ENCODE results near the gene HNMT.

The HNMT gene

GRCh38 chr2:138000796-138001195 is 36.5 kb downstream of the HNMT start:
- H3K4me3 ChIP-seq (ENCODE audit: low read depth, low read length) = no peak overlapping the region
- in situ Hi-C loops (cut with HindIII; ENCODE audit: low sequenced_read_pairs) = no loop called here
- DNase-seq (ENCODE audit: low read depth) = no peak
- no peak for TF ChIP-seq CTCF (IDR thresholded peaks at IDR 0.05; ENCODE audit: low read depth, low read length, missing control alignments)

- no peak for TF ChIP-seq CTCF (IDR thresholded peaks at IDR 0.05; ENCODE audit: low read depth, low read length, missing control alignments)
- DNase-seq (ENCODE audit: low read depth) = no peak
- in situ Hi-C loops (cut with HindIII; ENCODE audit: low sequenced_read_pairs) = no loop called here
- no peak overlapping the region for H3K4me3 ChIP-seq (ENCODE audit: low read depth, low read length)
Measured at GRCh38 chr2:138003411-138003810, 39.1 kb downstream of the HNMT start.

GRCh38 chr2:138007431-138007830 is 43.2 kb downstream of the HNMT start:
- TF ChIP-seq CTCF (IDR thresholded peaks at IDR 0.05; ENCODE audit: low read depth, low read length, missing control alignments) = no peak
- DNase-seq (ENCODE audit: low read depth) = no peak
- in situ Hi-C loops (cut with HindIII; ENCODE audit: low sequenced_read_pairs) = no loop called here
- H3K4me3 ChIP-seq (ENCODE audit: low read depth, low read length) = no peak overlapping the region

- H3K4me3 ChIP-seq (ENCODE audit: low read depth, low read length) = no peak overlapping the region
- DNase-seq (ENCODE audit: low read depth) = no peak
- TF ChIP-seq CTCF (IDR thresholded peaks at IDR 0.05; ENCODE audit: low read depth, low read length, missing control alignments) = no peak
- in situ Hi-C loops (cut with HindIII; ENCODE audit: low sequenced_read_pairs) = no loop called here
Measured at GRCh38 chr2:138009622-138010021, 45.3 kb downstream of the HNMT start.

GRCh38 chr2:138010890-138011289 is 46.6 kb downstream of the HNMT start:
- no peak for DNase-seq (ENCODE audit: low read depth)
- in situ Hi-C loops (cut with HindIII; ENCODE audit: low sequenced_read_pairs) = no loop called here
- no peak for TF ChIP-seq CTCF (IDR thresholded peaks at IDR 0.05; ENCODE audit: low read depth, low read length, missing control alignments)
- H3K4me3 ChIP-seq (ENCODE audit: low read depth, low read length) = no peak overlapping the region

- no peak for DNase-seq (ENCODE audit: low read depth)
- H3K4me3 ChIP-seq (ENCODE audit: low read depth, low read length) = no peak overlapping the region
- no peak for TF ChIP-seq CTCF (IDR thresholded peaks at IDR 0.05; ENCODE audit: low read depth, low read length, missing control alignments)
- in situ Hi-C loops (cut with HindIII; ENCODE audit: low sequenced_read_pairs) = no loop called here
Measured at GRCh38 chr2:138012082-138012481, 47.8 kb downstream of the HNMT start.

- H3K4me3 ChIP-seq (ENCODE audit: low read depth, low read length) = no peak overlapping the region
- TF ChIP-seq CTCF (IDR thresholded peaks at IDR 0.05; ENCODE audit: low read depth, low read length, missing control alignments) = no peak
- in situ Hi-C loops (cut with HindIII; ENCODE audit: low sequenced_read_pairs) = no loop called here
- DNase-seq (ENCODE audit: low read depth) = no peak
Measured at GRCh38 chr2:138012968-138013367, 48.7 kb downstream of the HNMT start.

Data from astrocyte of the cerebellum (primary cell).